H1 (cell line): ENCODE results near the gene CD247. TPM values are rescaled to one million over a fixed set of nuclear protein-coding genes. Genes with fewer than 3 reads are reported as not detected.

ENCODE experiments used
- CTCF ChIA-PET: fragments of 300-600 bp; sonication (Branson Sonifier 250); formaldehyde crosslinking; loops from one replicate; lab custom pipeline; 2021; ENCODE audit not compliant: partially characterized antibody; lab: Charles Lee
- POLR2A ChIA-PET: fragments of 300-600 bp; sonication (Branson Sonifier 250); formaldehyde crosslinking; loops from one replicate; lab custom pipeline; 2021; ENCODE audit warnings: inconsistent platforms; ENCODE audit not compliant: partially characterized antibody; lab: Charles Lee
- DNase-seq, 2 experiments: peaks; one replicate each; pipeline versions ENCODE4 v3.0.0 to v3.0.0-alpha.2; 2010 to 2022; ENCODE audit warnings: low spot score in 2 of 2, low read depth in 1 of 2, mixed read lengths in 1 of 2
- FAIRE-seq: peaks from 2 replicates; lab custom pipeline; 2011; peaks lifted over from hg19 to GRCh38; lab: Jason Lieb, UNC
- H2AFZ ChIP-seq: 2 replicates; pipeline ENCODE4 v1.8.1; 2012; ENCODE audit warnings: low read length, inconsistent platforms
- H2AK5ac ChIP-seq: 2 replicates; pipeline ENCODE4 v1.6.1; 2013; ENCODE audit warnings: low read depth, low read length
- H2BK120ac ChIP-seq: replicated peaks from 2 replicates; pipeline ENCODE3; 2013; ENCODE audit warnings: low read depth, low read length, inconsistent platforms
- H2BK12ac ChIP-seq: 2 replicates; pipeline ENCODE4 v1.6.1; 2013; ENCODE audit warnings: low read depth, low read length
- H2BK15ac ChIP-seq: 2 replicates; pipeline ENCODE4 v1.6.1; 2013; ENCODE audit warnings: low read length
- H2BK20ac ChIP-seq: 2 replicates; pipeline ENCODE4 v1.6.1; 2013; ENCODE audit warnings: low read length
- H2BK5ac ChIP-seq: 2 replicates; pipeline ENCODE4 v1.6.1; 2013; ENCODE audit warnings: low read depth, low read length
- H3K14ac ChIP-seq: 2 replicates; pipeline ENCODE4 v1.6.1; 2013; ENCODE audit warnings: inconsistent platforms; ENCODE audit not compliant: insufficient read length
- H3K18ac ChIP-seq: 2 replicates; pipeline ENCODE4 v1.6.1; 2013; ENCODE audit warnings: low read length; ENCODE audit errors: extremely low read depth
- H3K23ac ChIP-seq: 2 replicates; pipeline ENCODE4 v1.6.1; 2013; ENCODE audit warnings: inconsistent platforms; ENCODE audit not compliant: insufficient read length
- H3K23me2 ChIP-seq: 2 replicates; pipeline ENCODE4 v1.6.1; 2013; ENCODE audit warnings: low read depth, low read length
- H3K27ac ChIP-seq: 2 replicates; pipeline ENCODE4 v1.6.1; 2011; ENCODE audit warnings: low read depth, low read length, inconsistent platforms
- H3K27me3 ChIP-seq, 4 experiments: replicated peaks in 1 of 4; 1 replicate in 1 of 4; 2 replicates in 3 of 4; pipeline versions ENCODE4 v1.6.1 to v1.8.1; 2011 to 2013; ENCODE audit warnings: low read length in 3 of 4, mild to moderate bottlenecking in 3 of 4, inconsistent platforms in 2 of 4, mixed read lengths in 2 of 4, moderate library complexity in 1 of 4; ENCODE audit not compliant: control insufficient read depth in 3 of 4, insufficient read depth in 3 of 4; ENCODE audit errors: extremely low read depth in 1 of 4
- H3K36me3 ChIP-seq, 4 experiments: 2 replicates each; pipeline versions ENCODE4 v1.6.1 to v1.8.1; 2011 to 2013; ENCODE audit warnings: mild to moderate bottlenecking in 4 of 4, low read length in 3 of 4, moderate library complexity in 2 of 4, control low read depth in 1 of 4, inconsistent platforms in 1 of 4; ENCODE audit not compliant: insufficient read depth in 4 of 4, control insufficient read depth in 2 of 4
- H3K4ac ChIP-seq: replicated peaks from 2 replicates; pipeline ENCODE3; 2013; ENCODE audit warnings: low read length, low read depth, mixed read lengths, inconsistent platforms; ENCODE audit not compliant: insufficient read length
- H3K4me1 ChIP-seq, 4 experiments: replicated peaks in 1 of 4; 1 replicate in 1 of 4; 2 replicates in 3 of 4; pipeline versions ENCODE4 v1.6.1 to v1.8.1; 2011 to 2013; ENCODE audit warnings: low read length in 3 of 4, inconsistent platforms in 2 of 4, mixed read lengths in 1 of 4; ENCODE audit not compliant: insufficient read depth in 4 of 4, control insufficient read depth in 3 of 4
- H3K4me2 ChIP-seq, 2 experiments: 2 replicates each; pipeline versions ENCODE4 v1.6.1 to v1.8.1; 2011 to 2013; ENCODE audit warnings: low read depth in 2 of 2, low read length in 2 of 2, control low read depth in 1 of 2, inconsistent platforms in 1 of 2, mild to moderate bottlenecking in 1 of 2; ENCODE audit not compliant: insufficient read depth in 1 of 2
- H3K4me3 ChIP-seq, 4 experiments: fragments of 200-600, 300-600 bp in 1 of 4; sonication (generic), shearing (Covaris generic), sonication (Bioruptor Twin) in 1 of 4; 2 replicates each; pipeline versions ENCODE4 v1.5.1 to v1.8.1; 2011 to 2016; ENCODE audit warnings: low read length in 4 of 4, low read depth in 3 of 4, control low read depth in 2 of 4, inconsistent platforms in 2 of 4, mild to moderate bottlenecking in 2 of 4, mixed read lengths in 1 of 4, moderate library complexity in 1 of 4; ENCODE audit not compliant: insufficient read depth in 2 of 4; ENCODE audit errors: extremely low read depth in 1 of 4
- H3K56ac ChIP-seq: replicated peaks from 2 replicates; pipeline ENCODE3; 2013; ENCODE audit warnings: low read depth, mild to moderate bottlenecking, mixed read lengths, low read length, inconsistent platforms; ENCODE audit not compliant: insufficient read length
- H3K79me1 ChIP-seq: 2 replicates; pipeline ENCODE4 v1.6.1; 2013; ENCODE audit warnings: low read depth, low read length, control low read depth
- H3K79me2 ChIP-seq, 2 experiments: 2 replicates each; pipeline versions ENCODE4 v1.6.1 to v1.8.1; 2012 to 2013; ENCODE audit warnings: low read length in 2 of 2, mild to moderate bottlenecking in 2 of 2, inconsistent platforms in 1 of 2; ENCODE audit not compliant: insufficient read depth in 2 of 2, control insufficient read depth in 1 of 2
- H3K9ac ChIP-seq, 4 experiments: replicated peaks in 1 of 4; 1 replicate in 1 of 4; 2 replicates in 3 of 4; pipeline versions ENCODE4 v1.6.1 to v1.8.1; 2011 to 2013; ENCODE audit warnings: low read depth in 3 of 4, low read length in 3 of 4, control low read depth in 2 of 4, mild to moderate bottlenecking in 2 of 4, moderate library complexity in 2 of 4, inconsistent platforms in 1 of 4; ENCODE audit errors: extremely low read depth in 1 of 4
- H3K9me3 ChIP-seq, 2 experiments: 2 replicates each; pipeline versions ENCODE4 v1.6.1 to v1.8.1; 2012 to 2013; ENCODE audit warnings: mild to moderate bottlenecking in 2 of 2, moderate library complexity in 2 of 2, control low read depth in 1 of 2, inconsistent platforms in 1 of 2, low read depth in 1 of 2, low read length in 1 of 2, mixed read lengths in 1 of 2; ENCODE audit not compliant: insufficient read depth in 2 of 2
- H4K20me1 ChIP-seq, 2 experiments: replicated peaks in 1 of 2; 2 replicates each; pipeline versions ENCODE3 to v1.8.1; 2011 to 2013; ENCODE audit warnings: inconsistent platforms in 2 of 2, low read length in 2 of 2, mild to moderate bottlenecking in 1 of 2; ENCODE audit not compliant: insufficient read depth in 2 of 2, control insufficient read depth in 1 of 2
- H4K5ac ChIP-seq: 2 replicates; pipeline ENCODE4 v1.6.1; 2013; ENCODE audit warnings: low read length, low read depth, mixed read lengths, inconsistent platforms; ENCODE audit not compliant: insufficient read length
- H4K8ac ChIP-seq: 2 replicates; pipeline ENCODE4 v1.8.0; 2013; ENCODE audit warnings: mild to moderate bottlenecking, moderate library complexity, low read length, inconsistent platforms; ENCODE audit not compliant: insufficient read depth; ENCODE audit errors: extremely low read depth
- H4K91ac ChIP-seq: replicated peaks from 2 replicates; pipeline ENCODE3; 2013; ENCODE audit warnings: low read length, mixed read lengths, inconsistent platforms; ENCODE audit not compliant: insufficient read length
- BACH1 ChIP-seq: IDR thresholded peaks from 2 replicates; pipeline ENCODE4 v1.6.1; 2012; ENCODE audit warnings: low read length, improper control_type of control experiment
- CHD1 ChIP-seq: IDR thresholded peaks from 2 replicates; pipeline ENCODE4 v1.6.1; 2012; ENCODE audit warnings: low read depth, low read length, improper control_type of control experiment
- EZH2 ChIP-seq: fragments of 200-600 bp; sonication (generic); IDR thresholded peaks from 2 replicates; pipeline ENCODE4 v1.7.1; 2012; ENCODE audit warnings: low read depth, mild to moderate bottlenecking, moderate library complexity, low read length, inconsistent platforms; ENCODE audit not compliant: severe bottlenecking
- HDAC6 ChIP-seq: IDR thresholded peaks from one replicate; pipeline ENCODE4 v1.7.1; 2012; ENCODE audit warnings: low read depth, mild to moderate bottlenecking, inconsistent platforms, low read length, moderate library complexity
- MAFK ChIP-seq: IDR thresholded peaks from 2 replicates; pipeline ENCODE4 v1.6.1; 2012; ENCODE audit warnings: low read depth, mild to moderate bottlenecking, improper control_type of control experiment, low read length
- PHF8 ChIP-seq: fragments of 200-600 bp; sonication (generic); conservative IDR thresholded peaks from 2 replicates; pipeline ENCODE4 v1.7.1; 2012; ENCODE audit warnings: low read depth, mild to moderate bottlenecking, inconsistent platforms, low read length, moderate library complexity
- SIN3A ChIP-seq, 2 experiments: IDR thresholded peaks in 1 of 2; conservative IDR thresholded peaks in 1 of 2; 2 replicates each; pipeline ENCODE4 v1.6.1; 2011 to 2012; ENCODE audit warnings: low read length in 2 of 2, improper control_type of control experiment in 1 of 2, low read depth in 1 of 2, mild to moderate bottlenecking in 1 of 2
- SRF ChIP-seq: IDR thresholded peaks from 2 replicates; pipeline ENCODE4 v1.6.1; 2011; ENCODE audit warnings: mild to moderate bottlenecking, low read depth, low read length, moderate library complexity
- TBP ChIP-seq: IDR thresholded peaks from 2 replicates; pipeline ENCODE4 v1.6.1; 2011; ENCODE audit warnings: low read depth, low read length, improper control_type of control experiment
- WGBS, 2 experiments: shearing (Covaris generic) in 1 of 2; methylation state at CpG; one replicate each; pipeline versions ENCODE4 v1.1.6 to v1.1.7; 2013 to 2015; ENCODE audit warnings: low lambda C conversion rate in 2 of 2, mixed read lengths in 2 of 2, inconsistent platforms in 1 of 2, low coverage in 1 of 2, missing lambda C conversion rate in 1 of 2; ENCODE audit not compliant: insufficient replicate concordance in 2 of 2, insufficient coverage in 1 of 2, insufficient read length in 1 of 2; ENCODE audit errors: extremely low coverage in 1 of 2, missing lambda C conversion rate in 1 of 2; 5-methylcytosine and 5-hydroxymethylcytosine counted together
- polyA plus RNA-seq, 7 experiments: library from polyadenylated mRNA; depleted of rRNA in 3 of 7; stranded (reverse) in 5 of 7; unstranded in 2 of 7; fragments of >200 nt in 5 of 7; fragments of 200-250 nt in 2 of 7; gene quantifications; 1 replicate in 5 of 7; 2 replicates in 1 of 7; 4 replicates in 1 of 7; pipeline versions ENCODE4 v1.2.1 to v1.2.3, GENCODE V29; 2011 to 2013; ENCODE audit warnings: missing spikeins in 2 of 7, mixed read lengths in 2 of 7
- total RNA-seq: library from RNA; stranded (reverse); fragmentation: NEBNext Ultra II Directional; extraction: Animal tissue kit (Norgen Biotek cat#: 25700); gene quantifications from 2 replicates; pipeline ENCODE4 v1.2.1, GENCODE V29; 2021
- TF ChIP-seq, protein P1 (sequence below), 3 experiments: IDR thresholded peaks; 1 replicate in 2 of 3; 2 replicates in 1 of 3; pipeline versions ENCODE4 v1.5.1 to v1.6.1; 2011; ENCODE audit warnings: low read length in 3 of 3, mild to moderate bottlenecking in 3 of 3, inconsistent platforms in 2 of 3, low read depth in 1 of 3, moderate library complexity in 1 of 3; ENCODE audit not compliant: insufficient read depth in 1 of 3; ENCODE audit errors: control extremely low read depth in 1 of 3
- TF ChIP-seq, protein P2 (sequence below): IDR thresholded peaks from 2 replicates; pipeline ENCODE4 v1.6.1; 2011; ENCODE audit warnings: low read depth, mild to moderate bottlenecking, low read length; ENCODE audit not compliant: insufficient read depth

Gene CD247
- total and polyA plus RNA-seq, 2 of the 8 experiments (the other 6 are each of a cell fraction or from before 2014, with no cell fraction given), result 2.0 to 2.2 TPM

DNA sequence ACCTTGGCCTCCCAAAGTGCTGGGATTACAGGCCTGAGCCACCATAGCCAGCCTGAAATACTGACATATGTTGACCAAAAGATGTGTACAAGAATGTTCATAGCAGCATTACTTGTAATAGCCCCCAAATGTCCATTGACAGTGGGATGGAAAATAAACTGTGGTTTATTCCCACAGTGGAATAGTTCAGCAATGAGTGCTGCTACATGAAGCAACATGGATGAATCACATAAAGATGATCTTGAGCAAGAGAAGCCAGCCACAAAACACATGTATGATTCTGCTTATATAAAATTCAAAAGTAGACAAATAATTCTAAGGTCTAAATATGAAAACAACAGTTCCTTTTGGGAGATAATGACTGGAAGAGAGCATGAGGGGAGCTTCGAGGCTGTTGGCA lies 44.4 kb upstream of the CD247 start:
- no peaks in the 10 kb centered on the region for H3K9me3 ChIP-seq
- H3K79me2 ChIP-seq, result no peaks in the 10 kb centered on the region
- no peak overlapping the region for H2BK120ac ChIP-seq
- no peak overlapping the region for H3K4me3 ChIP-seq
- no peaks in the 10 kb centered on the region for H3K23me2 ChIP-seq
- no peaks in the 10 kb centered on the region for H3K79me1 ChIP-seq
- H3K4ac ChIP-seq, result no peak overlapping the region
- H4K5ac ChIP-seq, result no peak overlapping the region
- no peak overlapping the region for H2BK15ac ChIP-seq
- FAIRE-seq (no peak), DNase-seq (no peak)
- 87% methylated on average over 1 of the region's 1 CpG; no CpG with 5 or more reads in 1 of the 2 experiments for WGBS, 2 experiments
- H3K56ac ChIP-seq, result no peak overlapping the region
- H3K4me1 ChIP-seq, result no peaks in the 10 kb centered on the region
- no peak overlapping the region for H2BK12ac ChIP-seq
- no peak overlapping the region for H2BK5ac ChIP-seq
- H3K18ac ChIP-seq, result no peak overlapping the region
- no peak overlapping the region for H4K91ac ChIP-seq
- no peaks in the 10 kb centered on the region for H4K20me1 ChIP-seq
- H3K4me2 ChIP-seq, result no peak overlapping the region
- POLR2A ChIA-PET, result interaction anchor here (4.9 kb wide), 1 partner anchor 10 kb away, joined by 32 read pairs; the partner anchor contains the start of gene CREG1
- no peak overlapping the region for H3K23ac ChIP-seq
- H3K27ac ChIP-seq, result no peak overlapping the region
- CTCF ChIA-PET, result interaction anchor here (1.1 to 5.4 kb wide), 4 partner anchors 9 to 125 kb away, joined by 3 to 26 read pairs (median 4); partner anchors contain the start of gene CREG1
- no peaks in the 10 kb centered on the region for H3K27me3 ChIP-seq
- H3K36me3 ChIP-seq, result no peaks in the 10 kb centered on the region
- no peak overlapping the region for H2AFZ ChIP-seq
- no peak overlapping the region for H4K8ac ChIP-seq
- H2AK5ac ChIP-seq, result no peak overlapping the region
- no peak overlapping the region for H3K14ac ChIP-seq
- H2BK20ac ChIP-seq, result no peak overlapping the region
- H3K9ac ChIP-seq, result no peak overlapping the region
- TF ChIP-seq, protein P1, sequence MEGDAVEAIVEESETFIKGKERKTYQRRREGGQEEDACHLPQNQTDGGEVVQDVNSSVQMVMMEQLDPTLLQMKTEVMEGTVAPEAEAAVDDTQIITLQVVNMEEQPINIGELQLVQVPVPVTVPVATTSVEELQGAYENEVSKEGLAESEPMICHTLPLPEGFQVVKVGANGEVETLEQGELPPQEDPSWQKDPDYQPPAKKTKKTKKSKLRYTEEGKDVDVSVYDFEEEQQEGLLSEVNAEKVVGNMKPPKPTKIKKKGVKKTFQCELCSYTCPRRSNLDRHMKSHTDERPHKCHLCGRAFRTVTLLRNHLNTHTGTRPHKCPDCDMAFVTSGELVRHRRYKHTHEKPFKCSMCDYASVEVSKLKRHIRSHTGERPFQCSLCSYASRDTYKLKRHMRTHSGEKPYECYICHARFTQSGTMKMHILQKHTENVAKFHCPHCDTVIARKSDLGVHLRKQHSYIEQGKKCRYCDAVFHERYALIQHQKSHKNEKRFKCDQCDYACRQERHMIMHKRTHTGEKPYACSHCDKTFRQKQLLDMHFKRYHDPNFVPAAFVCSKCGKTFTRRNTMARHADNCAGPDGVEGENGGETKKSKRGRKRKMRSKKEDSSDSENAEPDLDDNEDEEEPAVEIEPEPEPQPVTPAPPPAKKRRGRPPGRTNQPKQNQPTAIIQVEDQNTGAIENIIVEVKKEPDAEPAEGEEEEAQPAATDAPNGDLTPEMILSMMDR (IDR thresholded peaks at IDR 0.05; ENCODE audit: control extremely low read depth in 1 of 3, insufficient read depth in 1 of 3, low read depth in 1 of 3, low read length in 3 of 3), result no peak
- TF ChIP-seq SRF (no peak), EZH2 (no peak), HDAC6 (no peak), PHF8 (no peak), MAFK (no peak), CHD1 (no peak), SIN3A (conservative IDR thresholded peaks at IDR 0.05 in 1 of 2, IDR thresholded peaks at IDR 0.05 in 1 of 2; ENCODE audit: low read depth in 1 of 2, low read length in 2 of 2) (no peak), TBP (no peak), BACH1 (no peak)
- TF ChIP-seq, protein P2, sequence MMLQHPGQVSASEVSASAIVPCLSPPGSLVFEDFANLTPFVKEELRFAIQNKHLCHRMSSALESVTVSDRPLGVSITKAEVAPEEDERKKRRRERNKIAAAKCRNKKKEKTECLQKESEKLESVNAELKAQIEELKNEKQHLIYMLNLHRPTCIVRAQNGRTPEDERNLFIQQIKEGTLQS, result no peak
